H9 (cell line): ENCODE measurements around the gene KIRREL3. TPM values are rescaled to one million over a fixed set of nuclear protein-coding genes. Genes with fewer than 3 reads are reported as not detected.

Experiments
- DNase-seq: peaks from one replicate; pipeline ENCODE4 v3.0.0-alpha.2; 2017
- H2AFZ ChIP-seq: one replicate; pipeline ENCODE4 v1.6.1; 2013; ENCODE audit warnings: mild to moderate bottlenecking, low read length, control low read depth, moderate library complexity
- H2AK5ac ChIP-seq: 2 replicates; pipeline ENCODE4 v1.6.1; 2013; ENCODE audit warnings: low read length, control low read depth, mixed read lengths; ENCODE audit not compliant: insufficient read length
- H2BK120ac ChIP-seq: one replicate; pipeline ENCODE4 v1.6.1; 2013; ENCODE audit warnings: low read depth, mild to moderate bottlenecking, low read length, control low read depth, inconsistent platforms; ENCODE audit not compliant: poor library complexity, severe bottlenecking
- H2BK12ac ChIP-seq: 2 replicates; pipeline ENCODE4 v1.6.1; 2013; ENCODE audit warnings: low read length, control low read depth, mixed read lengths, low read depth; ENCODE audit not compliant: insufficient read length
- H2BK15ac ChIP-seq: 2 replicates; pipeline ENCODE4 v1.6.1; 2013; ENCODE audit warnings: low read depth, low read length, control low read depth
- H2BK20ac ChIP-seq: one replicate; pipeline ENCODE4 v1.6.1; 2013; ENCODE audit warnings: low read depth, mild to moderate bottlenecking, low read length, control low read depth, inconsistent platforms; ENCODE audit not compliant: poor library complexity, severe bottlenecking
- H2BK5ac ChIP-seq: 2 replicates; pipeline ENCODE4 v1.6.1; 2013; ENCODE audit warnings: low read length, control low read depth, mixed read lengths; ENCODE audit not compliant: insufficient read length
- H3K14ac ChIP-seq: 2 replicates; pipeline ENCODE4 v1.6.1; 2013; ENCODE audit warnings: low read length, control low read depth; ENCODE audit not compliant: insufficient read depth
- H3K18ac ChIP-seq: 2 replicates; pipeline ENCODE4 v1.6.1; 2013; ENCODE audit warnings: low read depth, mild to moderate bottlenecking, mixed read lengths, low read length, control low read depth; ENCODE audit not compliant: insufficient read length
- H3K23ac ChIP-seq: 2 replicates; pipeline ENCODE4 v1.6.1; 2013; ENCODE audit warnings: low read length, control low read depth, mixed read lengths, low read depth; ENCODE audit not compliant: insufficient read length
- H3K23me2 ChIP-seq: 2 replicates; pipeline ENCODE4 v1.6.1; 2013; ENCODE audit warnings: low read depth, mild to moderate bottlenecking, mixed read lengths, low read length, control low read depth; ENCODE audit not compliant: insufficient read length, poor library complexity, severe bottlenecking
- H3K27ac ChIP-seq: 2 replicates; pipeline ENCODE4 v1.5.1; 2013; ENCODE audit warnings: low read length, control low read depth, mixed read lengths, low read depth; ENCODE audit not compliant: insufficient read length
- H3K27me3 ChIP-seq: 2 replicates; pipeline ENCODE4 v1.6.1; 2013; ENCODE audit warnings: low read length, control low read depth, inconsistent platforms; ENCODE audit not compliant: insufficient read depth
- H3K4ac ChIP-seq: 2 replicates; pipeline ENCODE4 v1.6.1; 2013; ENCODE audit warnings: low read depth, mild to moderate bottlenecking, control low read depth, inconsistent platforms, low read length, moderate library complexity
- H3K4me1 ChIP-seq: 2 replicates; pipeline ENCODE4 v1.6.1; 2013; ENCODE audit warnings: low read length, control low read depth, inconsistent platforms; ENCODE audit not compliant: insufficient read depth
- H3K4me2 ChIP-seq: 2 replicates; pipeline ENCODE4 v1.6.1; 2013; ENCODE audit warnings: low read length, control low read depth, mixed read lengths; ENCODE audit not compliant: insufficient read length, insufficient read depth
- H3K56ac ChIP-seq: 2 replicates; pipeline ENCODE4 v1.6.1; 2013; ENCODE audit warnings: low read depth, mild to moderate bottlenecking, mixed read lengths, low read length, control low read depth; ENCODE audit not compliant: insufficient read length
- H3K79me1 ChIP-seq: 2 replicates; pipeline ENCODE4 v1.6.1; 2013; ENCODE audit warnings: low read depth, mild to moderate bottlenecking, moderate library complexity, low read length, control low read depth, inconsistent platforms; ENCODE audit not compliant: insufficient read depth, poor library complexity, severe bottlenecking
- H3K79me2 ChIP-seq: 2 replicates; pipeline ENCODE4 v1.6.1; 2013; ENCODE audit warnings: low read length, control low read depth, inconsistent platforms; ENCODE audit not compliant: insufficient read depth
- H3K9ac ChIP-seq: 2 replicates; pipeline ENCODE4 v1.6.1; 2013; ENCODE audit warnings: low read length, control low read depth, mixed read lengths; ENCODE audit not compliant: insufficient read length; ENCODE audit errors: extremely low read depth
- H3K9me3 ChIP-seq: one replicate; pipeline ENCODE4 v1.6.1; 2013; ENCODE audit warnings: low read depth, low read length, inconsistent platforms; ENCODE audit not compliant: control insufficient read depth
- H3T11ph ChIP-seq: one replicate; pipeline ENCODE4 v1.6.1; 2013; ENCODE audit warnings: mild to moderate bottlenecking, low read length, control low read depth, inconsistent platforms
- H4K20me1 ChIP-seq: one replicate; pipeline ENCODE4 v1.6.1; 2013; ENCODE audit not compliant: control insufficient read depth, insufficient read length, insufficient read depth
- H4K5ac ChIP-seq: 2 replicates; pipeline ENCODE4 v1.6.1; 2013; ENCODE audit warnings: low read depth, mild to moderate bottlenecking, mixed read lengths, low read length, control low read depth; ENCODE audit not compliant: insufficient read length
- H4K8ac ChIP-seq: replicated peaks from 2 replicates; pipeline ENCODE4 v1.6.1; 2013; ENCODE audit warnings: low read length, control low read depth, mixed read lengths, low read depth; ENCODE audit not compliant: insufficient read length
- H4K91ac ChIP-seq: 2 replicates; pipeline ENCODE4 v1.6.1; 2013; ENCODE audit warnings: low read depth, mild to moderate bottlenecking, moderate library complexity, mixed read lengths, low read length, control low read depth; ENCODE audit not compliant: insufficient read length
- H3K27ac Mint-ChIP-seq, 3 experiments: 2 replicates in 2 of 3; 3 replicates in 1 of 3; pipeline ENCODE4 v1.8.0; 2020 to 2021; ENCODE audit warnings: mixed read lengths in 3 of 3, mild to moderate bottlenecking in 1 of 3, moderate library complexity in 1 of 3
- H3K27me3 Mint-ChIP-seq: 2 replicates; pipeline ENCODE4 v1.8.0; 2021; ENCODE audit warnings: low read depth, mild to moderate bottlenecking, moderate library complexity, mixed read lengths
- H3K36me3 Mint-ChIP-seq, 3 experiments: 2 replicates in 2 of 3; 3 replicates in 1 of 3; pipeline ENCODE4 v1.8.0; 2020 to 2021; ENCODE audit warnings: low read depth in 3 of 3, mixed read lengths in 3 of 3; ENCODE audit not compliant: insufficient read depth in 1 of 3
- H3K4me1 Mint-ChIP-seq, 2 experiments: 2 replicates each; pipeline ENCODE4 v1.8.0; 2020; ENCODE audit warnings: mixed read lengths in 2 of 2
- H3K4me3 Mint-ChIP-seq, 2 experiments: 2 replicates in 1 of 2; 3 replicates in 1 of 2; pipeline ENCODE4 v1.8.0; 2020 to 2021; ENCODE audit warnings: mild to moderate bottlenecking in 2 of 2, mixed read lengths in 2 of 2, moderate library complexity in 1 of 2
- H3K9me3 Mint-ChIP-seq, 2 experiments: 2 replicates in 1 of 2; 3 replicates in 1 of 2; pipeline ENCODE4 v1.8.0; 2020; ENCODE audit warnings: mild to moderate bottlenecking in 2 of 2, mixed read lengths in 2 of 2, moderate library complexity in 1 of 2
- CTCF ChIP-seq: fragments of 200-600 bp; sonication (generic); conservative IDR thresholded peaks from 3 replicates; pipeline ENCODE4 v1.8.0; 2021; ENCODE audit warnings: antibody characterized with exemption, mild to moderate bottlenecking
- WGBS: extraction: QIAGEN DNeasy Blood & Tissue Kit; methylation state at CpG from one replicate; pipeline ENCODE4 v1.1.7; 2013; ENCODE audit warnings: missing lambda C conversion rate, low lambda C conversion rate, mixed read lengths; ENCODE audit not compliant: insufficient read length; ENCODE audit errors: extremely low coverage; 5-methylcytosine and 5-hydroxymethylcytosine counted together
- total RNA-seq: library from RNA; stranded (reverse); gene quantifications from 2 replicates; pipeline ENCODE4 v1.2.1, GENCODE V29; 2021

Gene KIRREL3
- total RNA-seq, 1 experiment from 2014 or later: 0.17 TPM

- Histone ChIP-seq H4K91ac (no peak overlapping the region), H3K4me1 (no peaks in the 10 kb centered on the region), H3K4me2 (no peak overlapping the region), H3K9me3 (peaks cover 9% of the 10 kb centered on the region), H3K18ac (no peak overlapping the region), H2BK120ac (no peak overlapping the region), H3K79me2 (no peaks in the 10 kb centered on the region), H3T11ph (no peak overlapping the region), H3K56ac (no peak overlapping the region), H4K8ac (no peak overlapping the region), H3K9ac (no peak overlapping the region), H2AFZ (no peak overlapping the region), H3K4ac (no peak overlapping the region), H4K5ac (no peak overlapping the region), H2BK12ac (no peak overlapping the region), H3K79me1 (no peaks in the 10 kb centered on the region), H3K23ac (no peak overlapping the region), H2BK5ac (no peak overlapping the region), H3K27me3 (no peaks in the 10 kb centered on the region), H3K27ac (no peak overlapping the region), H4K20me1 (no peaks in the 10 kb centered on the region), H3K23me2 (no peaks in the 10 kb centered on the region), H2BK15ac (no peak overlapping the region), H2AK5ac (no peak overlapping the region), H3K14ac (no peak overlapping the region), H2BK20ac (no peak overlapping the region)
- peaks cover 3 to 14% (median 11%) of the 10 kb centered on the region in 3 experiments; a peak in 5 of 7 replicates for H3K36me3 Mint-ChIP-seq
- no CpG with 5 or more reads among the region's 6 CpGs for WGBS
- no peak overlapping the region for H3K4me3 Mint-ChIP-seq
- peak; percentile 69 for TF ChIP-seq CTCF
- H3K27ac Mint-ChIP-seq: no peak overlapping the region
- H3K27me3 Mint-ChIP-seq: peaks cover 7% of the 10 kb centered on the region
- peaks cover 15 to 27% of the 10 kb centered on the region in 2 experiments for H3K4me1 Mint-ChIP-seq
- H3K9me3 Mint-ChIP-seq: peaks cover 11 to 15% of the 10 kb centered on the region in 2 experiments
- DNase-seq: peak; percentile 43
Observed at GRCh38 chr11:126969865-126970479, 30.6 kb downstream of the KIRREL3 start.
